Naive thymus-derived CD4-positive, alpha-beta T cell (primary cell): ENCODE data around the gene CYP2S1. TPM values are rescaled to one million over a fixed set of nuclear protein-coding genes. Genes with fewer than 3 reads are reported as not detected.

Experiments used
- ATAC-seq: fragments of 150-1000 bp; cut with Tn5 transposase; 2 replicates; pipeline ENCODE4 v1.10.0; 2021; ENCODE audit warnings: mild to moderate bottlenecking, moderate library complexity
- CTCF ChIA-PET: fragments of 350-600 bp; sonication (Branson Sonifier 250); formaldehyde crosslinking; loops from one replicate; lab custom pipeline; 2021; ENCODE audit warnings: antibody characterized with exemption; lab: Charles Lee
- POLR2A ChIA-PET: fragments of 350-600 bp; sonication (Branson Sonifier 250); formaldehyde crosslinking; loops from one replicate; lab custom pipeline; 2021; ENCODE audit warnings: antibody characterized with exemption, inconsistent platforms; lab: Charles Lee
- DNase-seq, 9 donors: peaks; one replicate each; pipeline versions ENCODE4 v3.0.0 to v3.0.0-alpha.2; 2020 to 2022; ENCODE audit warnings: mixed read lengths in 1 of 9
- H3K27ac ChIP-seq: one replicate; pipeline ENCODE4 v1.7.0; 2013; ENCODE audit warnings: mild to moderate bottlenecking, low read depth, low read length, moderate library complexity
- H3K27me3 ChIP-seq, 2 donors: one replicate each; pipeline ENCODE4 v1.7.0; 2013; ENCODE audit warnings: low read length in 2 of 2, mild to moderate bottlenecking in 2 of 2, moderate library complexity in 2 of 2; ENCODE audit not compliant: control insufficient read depth in 2 of 2, insufficient read depth in 2 of 2
- H3K36me3 ChIP-seq, 3 experiments: 1 replicate in 2 of 3; 2 replicates in 1 of 3; pipeline ENCODE4 v1.7.0; 2013; ENCODE audit warnings: low read length in 3 of 3, mild to moderate bottlenecking in 3 of 3, moderate library complexity in 1 of 3; ENCODE audit not compliant: insufficient read depth in 3 of 3, control insufficient read depth in 2 of 3
- H3K4me1 ChIP-seq, 2 donors: one replicate each; pipeline ENCODE4 v1.7.0; 2013; ENCODE audit warnings: low read length in 2 of 2, mild to moderate bottlenecking in 2 of 2, moderate library complexity in 1 of 2; ENCODE audit not compliant: control insufficient read depth in 2 of 2, insufficient read depth in 2 of 2
- H3K4me3 ChIP-seq: 2 replicates; pipeline ENCODE4 v1.7.0; 2013; ENCODE audit warnings: mild to moderate bottlenecking, low read length
- H3K9me3 ChIP-seq, 3 experiments: 1 replicate in 2 of 3; 2 replicates in 1 of 3; pipeline ENCODE4 v1.7.0; 2013; ENCODE audit warnings: low read length in 3 of 3; ENCODE audit not compliant: control insufficient read depth in 2 of 3
- H3K27ac Mint-ChIP-seq, 9 donors: one replicate each; pipeline ENCODE4 v1.8.0; 2020 to 2022; ENCODE audit warnings: mixed read lengths in 9 of 9, mild to moderate bottlenecking in 8 of 9, moderate library complexity in 5 of 9, inconsistent platforms in 2 of 9
- H3K27me3 Mint-ChIP-seq, 5 donors: one replicate each; pipeline ENCODE4 v1.8.0; 2021 to 2022; ENCODE audit warnings: mixed read lengths in 5 of 5, mild to moderate bottlenecking in 1 of 5
- H3K36me3 Mint-ChIP-seq, 5 donors: one replicate each; pipeline ENCODE4 v1.8.0; 2020 to 2022; ENCODE audit warnings: mixed read lengths in 5 of 5, mild to moderate bottlenecking in 3 of 5, inconsistent platforms in 1 of 5
- H3K4me1 Mint-ChIP-seq, 7 donors: one replicate each; pipeline ENCODE4 v1.8.0; 2020 to 2022; ENCODE audit warnings: mixed read lengths in 7 of 7, mild to moderate bottlenecking in 3 of 7, inconsistent platforms in 1 of 7
- H3K4me3 Mint-ChIP-seq, 10 donors: one replicate each; pipeline ENCODE4 v1.8.0; 2020 to 2022; ENCODE audit warnings: mild to moderate bottlenecking in 10 of 10, mixed read lengths in 10 of 10, moderate library complexity in 6 of 10, inconsistent platforms in 2 of 10
- H3K9me3 Mint-ChIP-seq, 11 donors: one replicate each; pipeline ENCODE4 v1.8.0; 2020 to 2022; ENCODE audit warnings: mixed read lengths in 11 of 11, mild to moderate bottlenecking in 4 of 11, inconsistent platforms in 1 of 11, moderate library complexity in 1 of 11
- intact Hi-C, 2 donors: fragments of 100-400 bp; cut with micrococcal nuclease; formaldehyde crosslinking; loops; one replicate each; pipeline ENCODE4 v1.15.1; 2023
- polyA plus RNA-seq, 2 donors: library from polyadenylated mRNA; unstranded; fragments of 300-500 nt; fragmentation: Illumina TruSeq; gene quantifications; one replicate each; pipeline ENCODE4 v1.2.3, GENCODE V29; 2021
- total RNA-seq, 6 experiments: library from RNA in 5 of 6; stranded (reverse) in 5 of 6; gene quantifications; 1 replicate in 5 of 6; 2 replicates in 1 of 6; pipeline ENCODE4 v1.2.3 and lab custom pipeline; 2021 to 2026

Gene CYP2S1
- total and polyA plus RNA-seq, 7 experiments from 2014 or later, result 0.24 to 4.1 (median 0.74) TPM; not detected in 2

- H3K36me3 Mint-ChIP-seq, result peaks cover 0 to 2% (median 0%) of the 10 kb centered on the region in 5 donors
- Histone ChIP-seq H3K27ac (no peak overlapping the region), H3K9me3 (no peaks in the 10 kb centered on the region), H3K36me3 (no peaks in the 10 kb centered on the region), H3K27me3 (no peaks in the 10 kb centered on the region), H3K4me1 (peaks cover 7 to 11% of the 10 kb centered on the region in 2 donors), H3K4me3 (no peak overlapping the region)
- H3K4me3 Mint-ChIP-seq, result no peak overlapping the region
- peak overlapping the region in 6 of 9 donors; percentile 0 to 74 (median 46) for H3K27ac Mint-ChIP-seq
- H3K4me1 Mint-ChIP-seq, result peaks cover 10 to 22% (median 17%) of the 10 kb centered on the region in 7 donors
- intact Hi-C loops, result no loop called here
- ChIA-PET POLR2A (interaction anchor here (0.7 to 1.0 kb wide), 2 partner anchors 32 to 40 kb away, joined by 3 to 4 read pairs; no protein-coding TSS in a partner anchor), CTCF (no interaction called here)
- peaks cover 15 to 37% (median 24%) of the 10 kb centered on the region in 5 donors for H3K27me3 Mint-ChIP-seq
- no peak for DNase-seq
- peaks cover 0 to 2% (median 0%) of the 10 kb centered on the region in 11 donors for H3K9me3 Mint-ChIP-seq
- ATAC-seq, result no peak
These were observed 30.6 kb downstream of the CYP2S1 start for GRCh38 chr19:41223431-41224234.

GRCh38 chr19:41224632-41225031 is 31.6 kb downstream of the CYP2S1 start:
- DNase-seq, result no peak
- H3K4me1 Mint-ChIP-seq, result peaks cover 10 to 21% (median 17%) of the 10 kb centered on the region in 7 donors
- H3K4me1 ChIP-seq, result peaks cover 7 to 11% of the 10 kb centered on the region in 2 donors
- POLR2A ChIA-PET, result interaction anchor here (0.6 to 1.0 kb wide), 3 partner anchors 39 to 254 kb away, joined by 3 to 5 read pairs (median 4); no protein-coding TSS in a partner anchor
- no peak for ATAC-seq
- H3K9me3 ChIP-seq, result no peaks in the 10 kb centered on the region
- peaks cover 11 to 30% (median 16%) of the 10 kb centered on the region in 5 donors for H3K27me3 Mint-ChIP-seq
- intact Hi-C loops, result no loop called here
- H3K36me3 Mint-ChIP-seq, result peaks cover 0 to 2% (median 0%) of the 10 kb centered on the region in 5 donors
- H3K4me3 ChIP-seq, result no peak overlapping the region
- peaks cover 0 to 2% (median 0%) of the 10 kb centered on the region in 11 donors for H3K9me3 Mint-ChIP-seq
- H3K27ac Mint-ChIP-seq, result peak overlapping the region in 5 of 9 donors; percentile 16 to 88 (median 61)
- H3K27ac ChIP-seq, result no peak overlapping the region
- H3K27me3 ChIP-seq, result no peaks in the 10 kb centered on the region
- CTCF ChIA-PET, result interaction anchor here (0.6 kb wide), 1 partner anchor 249 kb away, joined by 5 read pairs; no protein-coding TSS in a partner anchor
- H3K36me3 ChIP-seq, result no peaks in the 10 kb centered on the region
- H3K4me3 Mint-ChIP-seq, result peak overlapping the region in 2 of 10 donors; percentile 42 to 88

GRCh38 chr19:41225238-41226052 is 32.4 kb downstream of the CYP2S1 start:
- Mint-ChIP-seq H3K27me3 (peaks cover 6 to 21% (median 11%) of the 10 kb centered on the region in 5 donors), H3K36me3 (peaks cover 0 to 2% (median 0%) of the 10 kb centered on the region in 5 donors), H3K27ac (peak overlapping the region; percentile 74 to 94 (median 84)), H3K4me1 (peaks cover 5 to 21% (median 16%) of the 10 kb centered on the region in 7 donors), H3K9me3 (peaks cover 0 to 2% (median 0%) of the 10 kb centered on the region in 11 donors), H3K4me3 (peak overlapping the region; percentile 75 to 93 (median 85))
- H3K4me3 ChIP-seq, result peak overlapping the region; percentile 58
- no peaks in the 10 kb centered on the region for H3K9me3 ChIP-seq
- intact Hi-C loops, result loop anchor here (1.0 to 2.0 kb wide), 3 partner anchors 21 to 37 kb away; no protein-coding TSS in a partner anchor
- DNase-seq (peak in 4 of 9 donors; percentile 10 to 36 (median 14)), ATAC-seq (peak; percentile 48)
- H3K36me3 ChIP-seq, result no peaks in the 10 kb centered on the region
- no peaks in the 10 kb centered on the region for H3K27me3 ChIP-seq
- peak overlapping the region; percentile 51 for H3K27ac ChIP-seq
- CTCF ChIA-PET, result interaction anchor here (0.6 to 0.7 kb wide), 2 partner anchors 78 to 250 kb away, joined by 3 to 5 read pairs; no protein-coding TSS in a partner anchor
- POLR2A ChIA-PET, result interaction anchor here (0.6 to 2.9 kb wide), 8 partner anchors 21 to 685 kb away, joined by 3 to 24 read pairs (median 3); partner anchors contain the start of gene HNRNPUL1
- peaks cover 7 to 11% of the 10 kb centered on the region in 2 donors for H3K4me1 ChIP-seq

- ChIA-PET POLR2A (interaction anchor here (0.6 to 2.9 kb wide), 7 partner anchors 22 to 686 kb away, joined by 3 to 24 read pairs (median 3); partner anchors contain the start of gene HNRNPUL1), CTCF (interaction anchor here (0.7 kb wide), 1 partner anchor 77 kb away, joined by 3 read pairs; no protein-coding TSS in a partner anchor)
- no peaks in the 10 kb centered on the region for H3K9me3 ChIP-seq
- intact Hi-C loops, result loop anchor here (1.0 to 2.0 kb wide), 3 partner anchors 22 to 37 kb away; no protein-coding TSS in a partner anchor
- Mint-ChIP-seq H3K36me3 (peaks cover 0 to 2% (median 0%) of the 10 kb centered on the region in 5 donors), H3K9me3 (peaks cover 0 to 2% (median 0%) of the 10 kb centered on the region in 11 donors), H3K27me3 (peaks cover under 1 to 14% (median 5%) of the 10 kb centered on the region in 5 donors), H3K27ac (peak overlapping the region; percentile 31 to 90 (median 88)), H3K4me3 (peak overlapping the region; percentile 82 to 96 (median 90)), H3K4me1 (peaks cover 5 to 21% (median 16%) of the 10 kb centered on the region in 7 donors)
- no peaks in the 10 kb centered on the region for H3K27me3 ChIP-seq
- peak; percentile 18 to 66 (median 47) for DNase-seq
- peak; percentile 69 for ATAC-seq
- H3K27ac ChIP-seq, result peak overlapping the region; percentile 51
- H3K4me1 ChIP-seq, result peaks cover 7 to 11% of the 10 kb centered on the region in 2 donors
- peak overlapping the region; percentile 58 for H3K4me3 ChIP-seq
- no peaks in the 10 kb centered on the region for H3K36me3 ChIP-seq
These were observed 33.2 kb downstream of the CYP2S1 start for GRCh38 chr19:41226053-41226873.

- intact Hi-C loops, result loop anchor here (1.0 to 2.0 kb wide), 3 partner anchors 23 to 36 kb away; no protein-coding TSS in a partner anchor
- POLR2A ChIA-PET, result interaction anchor here (1.0 to 2.9 kb wide), 5 partner anchors 32 to 456 kb away, joined by 3 to 24 read pairs (median 4); partner anchors contain the start of gene HNRNPUL1
- peaks cover 0 to 2% (median 0%) of the 10 kb centered on the region in 11 donors for H3K9me3 Mint-ChIP-seq
These were observed 33.9 kb downstream of the CYP2S1 start for GRCh38 chr19:41226874-41227390.

More at GRCh38 chr19:41226874-41227390, 33.9 kb downstream of the CYP2S1 start:
- H3K4me1 ChIP-seq, result peaks cover 7 to 11% of the 10 kb centered on the region in 2 donors
- H3K36me3 Mint-ChIP-seq, result peaks cover 0 to 2% (median 0%) of the 10 kb centered on the region in 5 donors
- peak overlapping the region; percentile 58 for H3K4me3 ChIP-seq
- ATAC-seq, result no peak
- peaks cover 0 to 12% (median 5%) of the 10 kb centered on the region in 5 donors for H3K27me3 Mint-ChIP-seq
- peak overlapping the region; percentile 31 to 90 (median 83) for H3K27ac Mint-ChIP-seq
- DNase-seq, result peak in 1 of 9 donors; percentile 33
- no peaks in the 10 kb centered on the region for H3K9me3 ChIP-seq
- no peaks in the 10 kb centered on the region for H3K27me3 ChIP-seq
- no peaks in the 10 kb centered on the region for H3K36me3 ChIP-seq
- H3K4me1 Mint-ChIP-seq, result peaks cover 5 to 21% (median 16%) of the 10 kb centered on the region in 7 donors
- H3K4me3 Mint-ChIP-seq, result peak overlapping the region; percentile 82 to 96 (median 90)
- H3K27ac ChIP-seq, result peak overlapping the region; percentile 51
- CTCF ChIA-PET, result no interaction called here
